ENCODE measurements around the gene C6orf58. TPM values are rescaled to one million over a fixed set of nuclear protein-coding genes. Genes with fewer than 3 reads are reported as not detected.

Gene C6orf58
- total and polyA plus RNA-seq, 8 donors, result 0.73 to 2.4 (median 1.1) TPM; not detected in 2

DNA sequence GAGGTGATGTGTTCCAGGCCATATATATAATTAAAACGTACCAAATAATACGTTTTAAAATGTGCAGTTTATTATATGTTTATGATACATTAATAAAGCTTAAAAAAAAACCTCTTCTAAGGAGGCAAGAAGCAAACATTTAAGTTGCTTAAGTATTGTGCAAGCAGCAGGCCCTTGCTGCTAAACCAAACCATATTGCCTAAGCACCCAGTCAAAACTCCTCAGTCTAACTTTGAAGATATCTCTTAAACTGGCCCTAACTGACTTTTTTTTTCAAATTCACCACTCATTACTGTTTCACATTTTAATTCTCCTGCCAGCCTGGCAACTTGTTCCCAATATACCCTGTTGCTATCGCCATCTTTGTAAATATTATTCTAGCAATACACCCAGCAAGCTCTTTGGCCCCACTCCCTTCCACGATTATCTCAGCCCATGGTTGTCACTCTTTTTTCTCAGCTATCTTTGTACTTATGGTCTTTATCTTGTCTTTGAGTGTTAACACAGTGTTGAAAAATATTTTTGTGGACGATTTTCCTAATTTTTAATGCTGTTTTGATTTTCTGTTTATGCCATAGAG lies 60.9 kb downstream of the C6orf58 start:
- intact Hi-C loops (cut with DNase I), result no loop called here
- H3K9me3 ChIP-seq, result no peaks in the 10 kb centered on the region
- H3K27me3 ChIP-seq, result peaks cover 0 to 4% of the 10 kb centered on the region in 2 donors
- H3K4me3 ChIP-seq, result no peak overlapping the region
- TF ChIP-seq, protein P1, sequence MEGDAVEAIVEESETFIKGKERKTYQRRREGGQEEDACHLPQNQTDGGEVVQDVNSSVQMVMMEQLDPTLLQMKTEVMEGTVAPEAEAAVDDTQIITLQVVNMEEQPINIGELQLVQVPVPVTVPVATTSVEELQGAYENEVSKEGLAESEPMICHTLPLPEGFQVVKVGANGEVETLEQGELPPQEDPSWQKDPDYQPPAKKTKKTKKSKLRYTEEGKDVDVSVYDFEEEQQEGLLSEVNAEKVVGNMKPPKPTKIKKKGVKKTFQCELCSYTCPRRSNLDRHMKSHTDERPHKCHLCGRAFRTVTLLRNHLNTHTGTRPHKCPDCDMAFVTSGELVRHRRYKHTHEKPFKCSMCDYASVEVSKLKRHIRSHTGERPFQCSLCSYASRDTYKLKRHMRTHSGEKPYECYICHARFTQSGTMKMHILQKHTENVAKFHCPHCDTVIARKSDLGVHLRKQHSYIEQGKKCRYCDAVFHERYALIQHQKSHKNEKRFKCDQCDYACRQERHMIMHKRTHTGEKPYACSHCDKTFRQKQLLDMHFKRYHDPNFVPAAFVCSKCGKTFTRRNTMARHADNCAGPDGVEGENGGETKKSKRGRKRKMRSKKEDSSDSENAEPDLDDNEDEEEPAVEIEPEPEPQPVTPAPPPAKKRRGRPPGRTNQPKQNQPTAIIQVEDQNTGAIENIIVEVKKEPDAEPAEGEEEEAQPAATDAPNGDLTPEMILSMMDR (IDR thresholded peaks at IDR 0.05), result no peak
- H3K4me1 ChIP-seq, result no peaks in the 10 kb centered on the region
- ATAC-seq (peak; percentile 44), DNase-seq (peak in 1 of 4 donors; percentile 8)
- no peak overlapping the region for H3K27ac ChIP-seq
- H3K36me3 ChIP-seq, result no peaks in the 10 kb centered on the region

Other genes starting within 250 kb of the C6orf58 start
- gene ECHDC1, start 233.6 kb upstream of the C6orf58 start, total RNA-seq, result 10 to 100 TPM; 86.7 to 87.0 TPM
- 10 to 100 TPM; 65.9 to 88.2 (median 76.3) TPM for gene ECHDC1, start 233.6 kb upstream of the C6orf58 start, polyA plus RNA-seq (ENCODE audit: insufficient read length in 6 of 6)
- 10 to 100 TPM; 19.1 to 50.0 TPM for gene KIAA0408, start 117.8 kb upstream of the C6orf58 start, total RNA-seq
- gene KIAA0408, start 117.8 kb upstream of the C6orf58 start, polyA plus RNA-seq (ENCODE audit: insufficient read length in 6 of 6), result 10 to 100 TPM; 28.3 to 53.4 (median 39.5) TPM